Uterus (tissue), 4 donors: ENCODE data around the gene FSCN2. TPM values are rescaled to one million over a fixed set of nuclear protein-coding genes. Genes with fewer than 3 reads are reported as not detected.
"Not testable (repeated sequence)": the region's sequence is repeated elsewhere in the genome, so short reads cannot be mapped to it uniquely, and the experiment has no call there.

ENCODE experiments used
- DNase-seq, 2 donors: peaks; one replicate each; pipeline ENCODE4 v3.0.0-alpha.2; 2019 to 2020
- H3K27ac ChIP-seq, 2 donors: fragments of 200-600 bp; sonication (generic); 1 replicate in 1 of 2; 2 replicates in 1 of 2; pipeline ENCODE4 v1.5.1; 2016 to 2018
- H3K27me3 ChIP-seq, 2 donors: fragments of 200-600 bp; sonication (generic); one replicate each; pipeline ENCODE4 v1.5.1; 2018 to 2019; ENCODE audit warnings: control low read depth in 1 of 2
- H3K36me3 ChIP-seq, 2 donors: fragments of 200-600 bp; sonication (generic); one replicate each; pipeline ENCODE4 v1.5.1; 2019; ENCODE audit warnings: control low read depth in 1 of 2
- H3K4me1 ChIP-seq, 2 donors: fragments of 200-600 bp; sonication (generic); one replicate each; pipeline ENCODE4 v1.5.1; 2018 to 2019; ENCODE audit warnings: control low read depth in 1 of 2
- H3K4me3 ChIP-seq, 2 donors: fragments of 200-600 bp; sonication (generic); 1 replicate in 1 of 2; 2 replicates in 1 of 2; pipeline ENCODE4 v1.5.1; 2018 to 2019; ENCODE audit warnings: mild to moderate bottlenecking in 1 of 2
- H3K9me3 ChIP-seq, 2 donors: fragments of 200-600 bp; sonication (generic); one replicate each; pipeline ENCODE4 v1.5.1; 2019; ENCODE audit warnings: control low read depth in 1 of 2
- POLR2A ChIP-seq, 2 donors: fragments of 450-650 bp; IDR thresholded peaks; one replicate each; pipeline ENCODE4 v1.6.1; 2016; ENCODE audit warnings: antibody characterized with exemption in 2 of 2, mild to moderate bottlenecking in 1 of 2, moderate library complexity in 1 of 2
- intact Hi-C: fragments of 100-400 bp; cut with DNase I; formaldehyde crosslinking; loops from one replicate; pipeline ENCODE4 v1.15.1; 2023; ENCODE audit warnings: low total_unique reads
- total RNA-seq, 4 donors: library from RNA; depleted of rRNA in 3 of 4; stranded (reverse); fragments of >200 nt in 3 of 4; gene quantifications; one replicate each; pipeline versions ENCODE4 v1.1.0 to v1.2.4, GENCODE V29; 2014 to 2023
- TF ChIP-seq, protein P1 (sequence below), 4 experiments: fragments of 200-600 bp in 2 of 4; fragments of 450-650 bp in 2 of 4; sonication (generic) in 2 of 4; IDR thresholded peaks; one replicate each; pipeline ENCODE4 v1.5.1; 2016 to 2019; ENCODE audit warnings: antibody characterized with exemption in 4 of 4, mild to moderate bottlenecking in 2 of 4, moderate library complexity in 1 of 4
- donor health status: DM: yes; HTN: yes; CAD: no.

FSCN2 gene
- total RNA-seq, 4 donors from 2014 or later, result 5.0 to 7.4 TPM; not detected in 2

DNA sequence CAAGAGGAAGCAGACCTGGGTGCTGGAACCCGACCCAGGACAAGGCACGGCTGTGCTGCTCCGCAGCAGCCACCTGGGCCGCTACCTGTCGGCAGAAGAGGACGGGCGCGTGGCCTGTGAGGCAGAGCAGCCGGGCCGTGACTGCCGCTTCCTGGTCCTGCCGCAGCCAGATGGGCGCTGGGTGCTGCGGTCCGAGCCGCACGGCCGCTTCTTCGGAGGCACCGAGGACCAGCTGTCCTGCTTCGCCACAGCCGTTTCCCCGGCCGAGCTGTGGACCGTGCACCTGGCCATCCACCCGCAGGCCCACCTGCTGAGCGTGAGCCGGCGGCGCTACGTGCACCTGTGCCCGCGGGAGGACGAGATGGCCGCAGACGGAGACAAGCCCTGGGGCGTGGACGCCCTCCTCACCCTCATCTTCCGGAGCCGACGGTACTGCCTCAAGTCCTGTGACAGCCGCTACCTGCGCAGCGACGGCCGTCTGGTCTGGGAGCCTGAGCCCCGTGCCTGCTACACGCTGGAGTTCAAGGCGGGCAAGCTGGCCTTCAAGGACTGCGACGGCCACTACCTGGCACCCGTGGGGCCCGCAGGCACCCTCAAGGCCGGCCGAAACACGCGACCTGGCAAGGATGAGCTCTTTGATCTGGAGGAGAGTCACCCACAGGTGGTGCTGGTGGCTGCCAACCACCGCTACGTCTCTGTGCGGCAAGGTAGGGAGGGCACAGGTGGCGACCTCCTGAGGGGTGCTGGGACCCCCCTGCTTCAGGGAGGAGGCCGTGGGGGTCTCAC, 667 bp downstream of the FSCN2 start:
- Histone ChIP-seq H3K4me3 (no peak overlapping the region), H3K4me1 (no peaks in the 10 kb centered on the region), H3K27ac (no peak overlapping the region), H3K9me3 (no peaks in the 10 kb centered on the region), H3K36me3 (no peaks in the 10 kb centered on the region), H3K27me3 (peaks cover 0 to 5% of the 10 kb centered on the region in 2 donors)
- no peak for DNase-seq
- TF ChIP-seq, protein P1, sequence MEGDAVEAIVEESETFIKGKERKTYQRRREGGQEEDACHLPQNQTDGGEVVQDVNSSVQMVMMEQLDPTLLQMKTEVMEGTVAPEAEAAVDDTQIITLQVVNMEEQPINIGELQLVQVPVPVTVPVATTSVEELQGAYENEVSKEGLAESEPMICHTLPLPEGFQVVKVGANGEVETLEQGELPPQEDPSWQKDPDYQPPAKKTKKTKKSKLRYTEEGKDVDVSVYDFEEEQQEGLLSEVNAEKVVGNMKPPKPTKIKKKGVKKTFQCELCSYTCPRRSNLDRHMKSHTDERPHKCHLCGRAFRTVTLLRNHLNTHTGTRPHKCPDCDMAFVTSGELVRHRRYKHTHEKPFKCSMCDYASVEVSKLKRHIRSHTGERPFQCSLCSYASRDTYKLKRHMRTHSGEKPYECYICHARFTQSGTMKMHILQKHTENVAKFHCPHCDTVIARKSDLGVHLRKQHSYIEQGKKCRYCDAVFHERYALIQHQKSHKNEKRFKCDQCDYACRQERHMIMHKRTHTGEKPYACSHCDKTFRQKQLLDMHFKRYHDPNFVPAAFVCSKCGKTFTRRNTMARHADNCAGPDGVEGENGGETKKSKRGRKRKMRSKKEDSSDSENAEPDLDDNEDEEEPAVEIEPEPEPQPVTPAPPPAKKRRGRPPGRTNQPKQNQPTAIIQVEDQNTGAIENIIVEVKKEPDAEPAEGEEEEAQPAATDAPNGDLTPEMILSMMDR (IDR thresholded peaks at IDR 0.05), result no peak
- no peak for TF ChIP-seq POLR2A (IDR thresholded peaks at IDR 0.05)
- intact Hi-C loops, result no loop called here

DNA sequence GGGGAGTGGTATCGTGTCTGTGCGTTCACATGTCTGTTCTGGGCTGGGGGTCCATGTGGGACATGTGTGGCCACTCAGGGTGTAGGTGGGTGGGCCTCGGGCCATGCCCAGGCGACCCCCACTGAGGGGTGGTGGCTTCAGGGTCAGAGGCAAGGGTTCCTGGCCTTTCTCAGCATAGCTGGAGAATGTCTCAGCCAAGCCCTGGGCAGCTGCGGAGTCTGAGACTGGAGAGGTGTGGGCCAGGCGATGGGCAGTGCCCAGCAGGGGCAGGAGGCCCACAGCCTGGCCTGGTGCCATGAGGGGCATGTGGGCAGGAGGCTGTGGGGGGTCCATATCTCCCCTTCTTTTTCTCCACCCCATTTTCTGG, 1.2 kb downstream of the FSCN2 start:
- no peak for TF ChIP-seq POLR2A (IDR thresholded peaks at IDR 0.05)
- TF ChIP-seq, protein P1 (IDR thresholded peaks at IDR 0.05), result no peak
- H3K27me3 ChIP-seq, result peaks cover 0 to 5% of the 10 kb centered on the region in 2 donors
- intact Hi-C loops, result no loop called here

DNA sequence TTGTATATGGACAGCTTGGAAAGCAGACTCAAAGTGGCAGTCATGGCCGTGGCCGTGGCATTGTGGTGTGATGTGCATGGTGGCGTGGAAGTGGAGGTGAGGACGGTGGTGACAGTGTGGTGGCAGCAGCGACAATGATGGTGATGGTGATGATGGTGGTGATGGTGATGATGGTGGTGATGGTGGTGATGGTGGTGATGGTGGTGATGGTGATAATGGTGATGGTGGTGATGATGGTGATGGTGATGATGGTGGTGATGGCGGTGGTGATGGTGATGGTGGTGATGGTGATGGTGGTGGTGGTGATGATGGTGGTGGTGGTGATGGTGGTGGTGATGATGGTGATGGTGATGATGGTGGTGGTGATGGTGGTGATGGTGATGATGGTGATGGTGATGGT, 2.8 kb downstream of the FSCN2 start:
- DNase-seq, H3K4me1 ChIP-seq, H3K27ac ChIP-seq, H3K4me3 ChIP-seq, H3K27me3 ChIP-seq, intact Hi-C loops, H3K9me3 ChIP-seq, H3K36me3 ChIP-seq: not testable (repeated sequence)

More for the DNA sequence above, 1.2 kb downstream of the FSCN2 start:
- no peaks in the 10 kb centered on the region for H3K9me3 ChIP-seq
- no peaks in the 10 kb centered on the region for H3K4me1 ChIP-seq
- H3K36me3 ChIP-seq, result no peaks in the 10 kb centered on the region
- H3K4me3 ChIP-seq, result no peak overlapping the region
- no peak for DNase-seq
- no peak overlapping the region for H3K27ac ChIP-seq

DNA sequence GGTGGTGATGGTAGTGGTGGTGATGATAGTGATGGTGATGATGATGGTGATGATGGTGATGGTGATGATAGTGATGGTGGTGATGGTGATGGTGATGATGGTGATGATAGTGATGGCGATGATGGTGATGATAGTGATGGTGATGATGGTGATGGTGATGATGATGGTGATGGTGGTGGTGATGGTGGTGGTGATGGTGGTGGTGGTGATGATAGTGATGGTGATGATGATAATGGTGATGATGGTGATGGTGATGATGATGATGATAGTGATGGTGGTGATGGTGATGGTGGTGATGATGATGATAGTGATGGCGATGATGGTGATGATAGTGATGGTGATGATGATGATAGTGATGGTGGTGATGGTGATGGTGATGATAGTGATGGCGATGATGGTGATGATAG, 3.8 kb downstream of the FSCN2 start:
- not testable (repeated sequence) for DNase-seq

DNA sequence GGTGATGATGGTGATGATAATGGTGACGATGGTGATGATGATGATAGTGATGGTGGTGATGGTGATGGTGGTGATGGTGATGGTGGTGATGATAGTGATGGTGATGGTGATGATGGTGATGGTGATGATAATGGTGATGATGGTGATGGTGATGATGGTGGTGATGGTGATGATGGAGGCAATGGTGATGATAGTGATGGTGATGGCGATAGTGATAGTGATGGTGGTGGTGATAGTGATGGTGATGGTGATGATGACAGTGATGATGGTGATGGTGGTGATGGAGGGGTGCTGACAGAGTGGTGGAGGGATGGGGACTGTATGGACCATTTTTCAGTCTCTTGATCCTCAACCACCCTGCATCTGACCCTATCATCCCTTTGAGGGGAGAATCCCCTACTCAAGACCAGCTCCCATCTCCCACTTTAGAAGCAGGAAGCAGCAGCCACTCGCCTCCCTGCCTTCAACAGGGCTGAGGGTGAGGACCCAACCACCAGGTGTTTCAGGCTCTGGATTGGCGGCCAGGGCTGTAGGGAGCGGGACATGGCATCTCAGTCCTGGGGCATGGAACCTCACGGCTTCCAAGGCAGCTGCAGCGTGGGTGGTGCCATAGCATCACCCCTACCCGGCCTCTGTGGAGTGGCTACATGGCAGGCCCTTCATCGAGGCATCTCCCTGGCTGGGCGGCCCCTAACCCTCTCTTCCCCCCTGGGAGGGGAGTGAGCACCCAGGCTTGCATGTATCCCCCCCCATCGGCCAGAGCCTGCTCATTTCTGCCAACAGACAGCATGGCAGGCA, 4.5 kb downstream of the FSCN2 start:
- intact Hi-C loops, result no loop called here
- no peaks in the 10 kb centered on the region for H3K36me3 ChIP-seq
- no peak for DNase-seq
- H3K9me3 ChIP-seq, result no peaks in the 10 kb centered on the region
- no peak overlapping the region for H3K4me3 ChIP-seq
- TF ChIP-seq, protein P1 (IDR thresholded peaks at IDR 0.05), result no peak
- TF ChIP-seq POLR2A (IDR thresholded peaks at IDR 0.05), result no peak
- no peaks in the 10 kb centered on the region for H3K4me1 ChIP-seq
- H3K27ac ChIP-seq, result no peak overlapping the region
- H3K27me3 ChIP-seq, result no peaks in the 10 kb centered on the region

More for the DNA sequence above, 3.8 kb downstream of the FSCN2 start:
- H3K4me3 ChIP-seq, H3K9me3 ChIP-seq, H3K36me3 ChIP-seq, H3K27me3 ChIP-seq, intact Hi-C loops, H3K4me1 ChIP-seq, H3K27ac ChIP-seq: not testable (repeated sequence)
